HepG2 (cell line): ENCODE results near the gene RAB8A. TPM values are rescaled to one million over a fixed set of nuclear protein-coding genes. Genes with fewer than 3 reads are reported as not detected.

Experiments used
- ARID5B ChIP-seq: IDR thresholded peaks from 2 replicates; pipeline ENCODE4 v1.4.0; 2020; ENCODE audit warnings: mild to moderate bottlenecking, missing genetic modification reagents
- ASH2L ChIP-seq: fragments of 300-600, 200-600 bp; sonication (generic); IDR thresholded peaks from 2 replicates; pipeline ENCODE4 v1.7.0; 2017; ENCODE audit warnings: low read depth, mild to moderate bottlenecking, moderate library complexity, mixed read lengths, low read length; ENCODE audit not compliant: insufficient read length
- CC2D1A ChIP-seq: sonication (generic); formaldehyde crosslinking; IDR thresholded peaks from 2 replicates; pipeline ENCODE4 v1.8.1; 2023; ENCODE audit warnings: mild to moderate bottlenecking, missing genetic modification reagents
- CREB3 ChIP-seq: sonication (generic); formaldehyde crosslinking; IDR thresholded peaks from 2 replicates; pipeline ENCODE4 v1.5.0; 2020; ENCODE audit warnings: missing genetic modification reagents
- DPF2 ChIP-seq: sonication (generic); formaldehyde crosslinking; IDR thresholded peaks from 2 replicates; pipeline ENCODE4 v1.4.0; 2020; ENCODE audit warnings: mild to moderate bottlenecking, low read depth, missing genetic modification reagents, borderline replicate concordance
- EP300 ChIP-seq, 3 experiments: sonication (generic) in 1 of 3; formaldehyde crosslinking in 1 of 3; IDR thresholded peaks; 2 replicates each; pipeline versions ENCODE4 v1.5.1 to v1.6.1; 2011 to 2020; ENCODE audit warnings: low read depth in 2 of 3, low read length in 2 of 3, borderline replicate concordance in 1 of 3, improper control_type of control experiment in 1 of 3, mild to moderate bottlenecking in 1 of 3, missing genetic modification reagents in 1 of 3, moderate library complexity in 1 of 3
- FOXA1 ChIP-seq, 2 experiments: fragments of 450-650 bp in 1 of 2; sonication (generic) in 1 of 2; formaldehyde crosslinking in 1 of 2; IDR thresholded peaks; 2 replicates each; pipeline versions ENCODE4 v1.4.0 to v1.6.1; 2016 to 2020; ENCODE audit warnings: missing genetic modification reagents in 1 of 2
- FOXA3 ChIP-seq: IDR thresholded peaks from 2 replicates; pipeline ENCODE4 v1.6.1; 2016; ENCODE audit warnings: missing genetic modification reagents, missing compliant biosample characterization
- FOXP1 ChIP-seq, 2 experiments: fragments of 450-650 bp in 1 of 2; IDR thresholded peaks; 2 replicates each; pipeline ENCODE4 v1.6.1; 2017 to 2018; ENCODE audit warnings: antibody characterized with exemption in 1 of 2
- PCBP2 ChIP-seq: fragments of 200-400 bp; formaldehyde crosslinking; optimal IDR thresholded peaks from 2 replicates; pipeline ENCODE3; 2018; ENCODE audit warnings: low read length, low read depth; ENCODE audit not compliant: poor library complexity, severe bottlenecking
- PRPF4 ChIP-seq: fragments of 200-400 bp; formaldehyde crosslinking; IDR thresholded peaks from 2 replicates; pipeline ENCODE4 v1.6.1; 2016; ENCODE audit warnings: low read length, low read depth; ENCODE audit not compliant: poor library complexity, severe bottlenecking
- RELA ChIP-seq: sonication (generic); formaldehyde crosslinking; IDR thresholded peaks from 2 replicates; pipeline ENCODE4 v1.4.0; 2020; ENCODE audit warnings: missing genetic modification reagents
- SP140L ChIP-seq: sonication (generic); formaldehyde crosslinking; IDR thresholded peaks from 2 replicates; pipeline ENCODE4 v1.4.0; 2020; ENCODE audit warnings: missing genetic modification reagents, borderline replicate concordance
- SSRP1 ChIP-seq: IDR thresholded peaks from 2 replicates; pipeline ENCODE4 v1.6.1; 2016; ENCODE audit warnings: control low read depth
- ZNF232 ChIP-seq: sonication (generic); formaldehyde crosslinking; IDR thresholded peaks from 2 replicates; pipeline ENCODE4 v1.4.0; 2020; ENCODE audit warnings: missing genetic modification reagents, borderline replicate concordance
- ZNF30 ChIP-seq: sonication (generic); formaldehyde crosslinking; IDR thresholded peaks from 2 replicates; pipeline ENCODE4 v1.5.0; 2020; ENCODE audit warnings: mild to moderate bottlenecking, missing genetic modification reagents
- ZNF362 ChIP-seq: sonication (generic); formaldehyde crosslinking; IDR thresholded peaks from 2 replicates; pipeline ENCODE4 v1.4.0; 2020; ENCODE audit warnings: missing genetic modification reagents, mild to moderate bottlenecking, borderline replicate concordance
- ZNF615 ChIP-seq: sonication (generic); formaldehyde crosslinking; IDR thresholded peaks from 2 replicates; pipeline ENCODE4 v1.5.0; 2020; ENCODE audit warnings: mild to moderate bottlenecking, missing genetic modification reagents, borderline replicate concordance
- polyA plus RNA-seq, 8 experiments: library from polyadenylated mRNA; depleted of rRNA in 3 of 8; stranded (reverse) in 7 of 8; unstranded in 1 of 8; fragments of >200 nt; fragmentation: Illumina TruSeq in 4 of 8; extraction: Trizol in 4 of 8; gene quantifications; 2 replicates each; pipeline versions ENCODE4 v1.2.1 to v1.2.3, GENCODE V29; 2011 to 2016; ENCODE audit warnings: low read depth in 4 of 8, missing spikeins in 1 of 8, mixed read lengths in 1 of 8; ENCODE audit not compliant: insufficient read depth in 1 of 8
- total RNA-seq, 5 experiments: library from RNA; depleted of rRNA; stranded (reverse); fragments of >200 nt; fragmentation: Illumina TruSeq; extraction: Trizol; gene quantifications; 2 replicates each; pipeline ENCODE4 v1.2.3, GENCODE V29; 2016; ENCODE audit warnings: low read depth in 1 of 5
- TF ChIP-seq, protein P1 (sequence below): sonication (generic); formaldehyde crosslinking; IDR thresholded peaks from 2 replicates; pipeline ENCODE4 v1.4.0; 2020; ENCODE audit warnings: missing genetic modification reagents

RAB8A gene
- total and polyA plus RNA-seq, 2 of the 13 experiments (the other 11 are each of a cell fraction or from before 2014, with no cell fraction given), result 36.7 to 45.0 TPM

- TF ChIP-seq ASH2L (no peak), ARID5B (CRISPR knock-in tag) (peak; percentile 40; the same call in 1 of the 2 replicates), DPF2 (CRISPR knock-in tag) (no peak), ZNF30 (CRISPR knock-in tag) (no peak), CC2D1A (no peak), EP300 (IDR thresholded peaks at IDR 0.05; ENCODE audit: low read depth in 2 of 2, low read length in 2 of 2) (0 out of 4 replicates have a peak, but pooled peaks of 1 of the 2 experiments have one; percentile 34), EP300 (CRISPR knock-in tag; IDR thresholded peaks at IDR 0.05; ENCODE audit: borderline replicate concordance) (no peak), CREB3 (CRISPR knock-in tag) (no peak), PRPF4 (no peak), SP140L (no peak), RELA (CRISPR knock-in tag) (no peak), FOXP1 (IDR thresholded peaks at IDR 0.05) (no peak), FOXP1 (CRISPR knock-in tag; IDR thresholded peaks at IDR 0.05) (0 out of 2 replicates have a peak, but pooled peaks have one; percentile 28), SSRP1 (no peak), PCBP2 (no peak), FOXA1 (IDR thresholded peaks at IDR 0.05) (no peak), FOXA1 (CRISPR knock-in tag; IDR thresholded peaks at IDR 0.05) (peak; percentile 38; the same call in 1 of the 2 replicates), FOXA3 (CRISPR knock-in tag) (peak; percentile 51; the same call in 1 of the 2 replicates), ZNF232 (CRISPR knock-in tag) (no peak), ZNF615 (no peak), ZNF362 (peak; percentile 81)
- TF ChIP-seq, protein P1, sequence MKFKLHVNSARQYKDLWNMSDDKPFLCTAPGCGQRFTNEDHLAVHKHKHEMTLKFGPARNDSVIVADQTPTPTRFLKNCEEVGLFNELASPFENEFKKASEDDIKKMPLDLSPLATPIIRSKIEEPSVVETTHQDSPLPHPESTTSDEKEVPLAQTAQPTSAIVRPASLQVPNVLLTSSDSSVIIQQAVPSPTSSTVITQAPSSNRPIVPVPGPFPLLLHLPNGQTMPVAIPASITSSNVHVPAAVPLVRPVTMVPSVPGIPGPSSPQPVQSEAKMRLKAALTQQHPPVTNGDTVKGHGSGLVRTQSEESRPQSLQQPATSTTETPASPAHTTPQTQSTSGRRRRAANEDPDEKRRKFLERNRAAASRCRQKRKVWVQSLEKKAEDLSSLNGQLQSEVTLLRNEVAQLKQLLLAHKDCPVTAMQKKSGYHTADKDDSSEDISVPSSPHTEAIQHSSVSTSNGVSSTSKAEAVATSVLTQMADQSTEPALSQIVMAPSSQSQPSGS (CRISPR knock-in tag), result no peak
Measured at GRCh38 chr19:16167055-16167454, 55.4 kb downstream of the RAB8A start (continued).
